NCI-H2029 (cell line): ENCODE data around the gene LPO.
A peak's percentile ranks its signal among the peaks of the same experiment; 100 is the strongest.

ENCODE experiments used
- DNase-seq: peaks from one replicate; lab custom pipeline; 2025; lab: John Stamatoyannopoulos, UW

The LPO gene

GRCh38 chr17:58304750-58305486 is 66.5 kb downstream of the LPO start:
- DNase-seq = no peak

GRCh38 chr17:58305626-58306025 is 67.2 kb downstream of the LPO start:
- no peak for DNase-seq

- no peak for DNase-seq
Observed at GRCh38 chr17:58306131-58306951, 68.0 kb downstream of the LPO start.

GRCh38 chr17:58307468-58308172 is 69.2 kb downstream of the LPO start:
- no peak for DNase-seq

GRCh38 chr17:58308173-58308984 is 70.0 kb downstream of the LPO start:
- DNase-seq = no peak

- no peak for DNase-seq
Observed at GRCh38 chr17:58308985-58309917, 70.9 kb downstream of the LPO start.

GRCh38 chr17:58309918-58310259 is 71.5 kb downstream of the LPO start:
- DNase-seq = no peak

GRCh38 chr17:58310511-58311428 is 72.4 kb downstream of the LPO start:
- no peak for DNase-seq

- DNase-seq = no peak
Observed at GRCh38 chr17:58311429-58311894, 73.1 kb downstream of the LPO start.

GRCh38 chr17:58312021-58312630 is 73.7 kb downstream of the LPO start:
- no peak for DNase-seq

GRCh38 chr17:58312829-58313228 is 74.4 kb downstream of the LPO start:
- no peak for DNase-seq

GRCh38 chr17:58313815-58314705 is 75.7 kb downstream of the LPO start:
- no peak for DNase-seq

- DNase-seq = no peak
Observed at GRCh38 chr17:58314706-58315015, 76.3 kb downstream of the LPO start.

GRCh38 chr17:58315281-58315711 is 76.9 kb downstream of the LPO start:
- DNase-seq = no peak

GRCh38 chr17:58315750-58316149 is 77.4 kb downstream of the LPO start:
- no peak for DNase-seq

GRCh38 chr17:58316260-58316960 is 78.0 kb downstream of the LPO start:
- DNase-seq = no peak

GRCh38 chr17:58317421-58318064 is 79.2 kb downstream of the LPO start:
- DNase-seq = peak; percentile 18
